GM10266 (cell line): ENCODE results near the gene RPL38.
"Not testable (repeated sequence)": the region's sequence is repeated elsewhere in the genome, so short reads cannot be mapped to it uniquely, and the experiment has no call there.

Experiments used
- DNase-seq: peaks from one replicate; pipeline ENCODE4 v3.0.0; 2012; ENCODE audit errors: extremely low spot score
- TF ChIP-seq, protein P1 (sequence below): IDR thresholded peaks from 2 replicates; pipeline ENCODE4 v1.5.1; 2012; ENCODE audit warnings: mild to moderate bottlenecking, low read depth; ENCODE audit not compliant: control insufficient read depth, insufficient read depth; ENCODE audit errors: missing control alignments

RPL38 gene

DNA sequence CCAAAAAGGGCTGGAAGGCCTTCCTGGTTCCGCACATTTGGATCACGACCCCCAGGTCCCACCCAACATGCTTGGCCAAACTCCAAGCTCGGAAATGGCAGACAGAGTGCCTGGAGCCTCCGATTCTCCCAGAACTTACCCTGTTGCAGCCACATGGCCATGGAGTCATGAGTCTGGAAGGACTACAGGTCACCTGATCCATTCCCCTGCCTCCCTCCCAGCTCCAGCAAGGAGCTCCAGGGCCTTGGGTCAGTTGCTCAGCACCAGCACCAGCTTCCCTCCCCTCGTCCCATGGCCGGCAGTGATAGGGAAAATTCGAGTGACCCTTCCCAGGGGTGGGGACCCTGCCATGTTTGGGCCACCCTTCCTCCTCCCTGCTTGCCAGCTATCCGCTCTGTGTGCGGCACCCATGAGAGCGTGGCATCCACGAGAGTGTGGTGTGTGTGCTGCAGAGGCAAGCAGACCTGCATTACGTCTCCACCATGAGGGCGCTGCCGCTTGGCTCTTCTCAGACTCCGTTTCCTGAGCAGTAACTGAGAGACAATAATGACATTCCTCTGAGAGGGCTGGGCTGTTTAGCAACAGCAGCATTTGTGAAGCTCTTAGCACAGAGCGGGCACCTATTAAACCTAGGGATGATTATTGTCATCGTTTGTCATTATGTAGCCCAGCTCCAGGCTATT is 21.3 kb upstream of the RPL38 start:
- TF ChIP-seq, protein P1, sequence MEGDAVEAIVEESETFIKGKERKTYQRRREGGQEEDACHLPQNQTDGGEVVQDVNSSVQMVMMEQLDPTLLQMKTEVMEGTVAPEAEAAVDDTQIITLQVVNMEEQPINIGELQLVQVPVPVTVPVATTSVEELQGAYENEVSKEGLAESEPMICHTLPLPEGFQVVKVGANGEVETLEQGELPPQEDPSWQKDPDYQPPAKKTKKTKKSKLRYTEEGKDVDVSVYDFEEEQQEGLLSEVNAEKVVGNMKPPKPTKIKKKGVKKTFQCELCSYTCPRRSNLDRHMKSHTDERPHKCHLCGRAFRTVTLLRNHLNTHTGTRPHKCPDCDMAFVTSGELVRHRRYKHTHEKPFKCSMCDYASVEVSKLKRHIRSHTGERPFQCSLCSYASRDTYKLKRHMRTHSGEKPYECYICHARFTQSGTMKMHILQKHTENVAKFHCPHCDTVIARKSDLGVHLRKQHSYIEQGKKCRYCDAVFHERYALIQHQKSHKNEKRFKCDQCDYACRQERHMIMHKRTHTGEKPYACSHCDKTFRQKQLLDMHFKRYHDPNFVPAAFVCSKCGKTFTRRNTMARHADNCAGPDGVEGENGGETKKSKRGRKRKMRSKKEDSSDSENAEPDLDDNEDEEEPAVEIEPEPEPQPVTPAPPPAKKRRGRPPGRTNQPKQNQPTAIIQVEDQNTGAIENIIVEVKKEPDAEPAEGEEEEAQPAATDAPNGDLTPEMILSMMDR: no peak
- no peak for DNase-seq

GRCh38 chr17:74183411-74183810 is 20.1 kb upstream of the RPL38 start:
- TF ChIP-seq, protein P1: no peak
- DNase-seq: no peak

DNA sequence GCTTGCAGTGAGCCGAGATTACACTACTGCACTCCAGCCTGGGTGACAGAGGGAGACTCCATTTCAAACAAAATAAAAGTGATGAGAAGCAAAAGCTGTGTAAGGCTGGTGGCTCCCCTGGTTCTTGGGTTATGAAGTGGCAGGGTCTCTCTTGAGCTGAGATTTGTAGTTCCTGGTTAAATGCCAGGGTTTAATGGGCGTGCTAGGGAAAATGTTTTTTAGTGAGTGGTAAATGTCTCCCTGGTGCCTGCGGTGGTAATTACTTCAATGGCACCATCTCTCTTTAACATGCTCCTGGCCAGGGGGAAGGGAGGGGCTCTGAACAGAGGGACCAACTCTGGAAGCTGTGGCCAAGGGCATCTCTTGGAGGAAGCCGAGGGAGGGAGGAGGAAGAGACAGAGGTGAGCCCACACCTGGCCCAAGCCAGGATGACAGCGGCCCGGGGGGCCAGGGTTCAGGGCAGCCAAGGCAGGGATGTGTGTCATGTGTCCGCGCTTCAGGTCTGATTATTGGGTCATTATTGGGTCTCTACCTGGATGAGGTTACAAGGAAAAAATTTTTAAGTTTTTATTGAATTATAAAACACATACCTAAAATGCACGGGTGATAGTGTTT is 17.8 kb upstream of the RPL38 start:
- TF ChIP-seq, protein P1: no peak
- DNase-seq: no peak

DNA sequence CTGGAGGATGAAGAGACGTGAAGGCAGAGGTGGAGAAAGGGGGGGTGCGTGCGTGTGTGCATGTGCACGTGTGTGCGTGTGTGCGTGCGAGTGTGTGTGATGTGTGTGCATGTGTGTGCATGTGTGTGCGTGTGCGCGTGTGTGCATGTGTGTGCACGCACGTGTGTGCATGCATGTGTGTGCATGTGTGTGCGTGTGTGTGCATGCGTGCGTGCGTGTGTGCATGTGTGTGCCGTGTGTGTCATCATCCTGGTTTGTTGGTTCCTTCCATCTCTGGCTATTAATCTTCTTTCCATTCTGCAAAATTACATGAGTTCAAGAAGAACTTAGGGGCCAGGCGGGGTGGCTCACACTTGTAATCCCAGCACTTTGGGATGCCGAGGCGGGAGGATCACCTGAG is 17.0 kb upstream of the RPL38 start:
- DNase-seq: no peak
- TF ChIP-seq, protein P1: no peak

GRCh38 chr17:74187761-74188160 is 15.7 kb upstream of the RPL38 start:
- TF ChIP-seq, protein P1: no peak
- DNase-seq: no peak

DNA sequence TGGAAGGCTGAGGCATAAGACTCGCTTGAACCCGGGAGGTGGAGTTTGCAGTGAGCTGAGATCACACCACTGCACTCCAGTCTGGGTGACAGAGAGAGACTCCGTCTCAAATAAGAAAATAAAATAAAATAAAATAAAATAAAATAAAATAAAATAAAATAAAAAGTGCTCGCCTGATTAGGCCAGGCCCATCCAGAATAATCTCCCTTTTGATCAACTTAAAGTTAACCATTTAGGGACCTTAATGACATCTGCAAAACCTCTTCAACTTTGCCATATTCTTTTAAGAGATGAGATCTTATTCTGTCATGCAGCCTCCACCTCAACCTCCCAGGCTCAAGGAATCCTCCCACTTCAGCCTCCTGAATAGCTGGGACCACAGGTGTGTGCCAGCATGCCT is 14.8 kb upstream of the RPL38 start:
- not testable (repeated sequence) for DNase-seq

GRCh38 chr17:74190154-74190553 is 13.3 kb upstream of the RPL38 start:
- TF ChIP-seq, protein P1: no peak
- no peak for DNase-seq
